DND-41 (cell line): ENCODE results near the gene CPXM2.

ENCODE experiments used
- ATAC-seq: fragments of 200-7000 bp; cut with Tn5 transposase; 3 replicates; pipeline ENCODE4 v1.9.1; 2021; ENCODE audit warnings: low read depth; ENCODE audit not compliant: insufficient read depth
- DNase-seq: peaks from one replicate; pipeline ENCODE4 v3.0.0-alpha.2; 2020
- H2AFZ ChIP-seq: 2 replicates; pipeline ENCODE4 v1.6.0; 2012; ENCODE audit warnings: low read depth, low read length
- H3K27ac ChIP-seq: 2 replicates; pipeline ENCODE4 v1.5.1; 2012; ENCODE audit warnings: low read length, inconsistent platforms
- H3K27me3 ChIP-seq: fragments of 200-600 bp; sonication (generic); 2 replicates; pipeline ENCODE4 v1.6.0; 2012; ENCODE audit warnings: low read length, mild to moderate bottlenecking, inconsistent platforms; ENCODE audit not compliant: insufficient read depth, poor library complexity
- H3K36me3 ChIP-seq: 2 replicates; pipeline ENCODE4 v1.5.1; 2012; ENCODE audit warnings: low read length, inconsistent platforms; ENCODE audit not compliant: insufficient read depth
- H3K4me1 ChIP-seq: 2 replicates; pipeline ENCODE4 v1.5.1; 2012; ENCODE audit warnings: mild to moderate bottlenecking, low read length; ENCODE audit not compliant: insufficient read depth
- H3K4me2 ChIP-seq: 2 replicates; pipeline ENCODE4 v1.6.0; 2012; ENCODE audit warnings: mild to moderate bottlenecking, moderate library complexity, low read length, inconsistent platforms; ENCODE audit not compliant: insufficient read depth
- H3K4me3 ChIP-seq, 2 experiments: fragments of 200-600 bp in 1 of 2; shearing (Covaris generic) in 1 of 2; 2 replicates each; pipeline ENCODE4 v1.5.1; 2012 to 2016; ENCODE audit warnings: inconsistent platforms in 2 of 2, low read length in 2 of 2, mild to moderate bottlenecking in 2 of 2, low read depth in 1 of 2, moderate library complexity in 1 of 2
- H3K79me2 ChIP-seq: 2 replicates; pipeline ENCODE4 v1.6.0; 2012; ENCODE audit warnings: low read length, inconsistent platforms; ENCODE audit not compliant: insufficient read depth
- H3K9ac ChIP-seq: 2 replicates; pipeline ENCODE4 v1.6.0; 2012; ENCODE audit warnings: low read depth, mild to moderate bottlenecking, inconsistent platforms, low read length, moderate library complexity
- H3K9me3 ChIP-seq: 2 replicates; pipeline ENCODE4 v1.5.1; 2012; ENCODE audit warnings: low read length, moderate library complexity, mild to moderate bottlenecking, inconsistent platforms; ENCODE audit not compliant: insufficient read depth, severe bottlenecking
- H4K20me1 ChIP-seq: 2 replicates; pipeline ENCODE4 v1.6.0; 2012; ENCODE audit warnings: low read length; ENCODE audit not compliant: insufficient read depth
- CTCF ChIP-seq: IDR thresholded peaks from 2 replicates; pipeline ENCODE4 v1.5.1; 2012; ENCODE audit warnings: borderline replicate concordance, low read length, moderate library complexity, mild to moderate bottlenecking; ENCODE audit not compliant: poor library complexity, severe bottlenecking; ENCODE audit errors: extremely low read depth
- EZH2 ChIP-seq: IDR thresholded peaks from 3 replicates; pipeline ENCODE4 v1.6.1; 2012; ENCODE audit warnings: borderline replicate concordance, low read depth, mild to moderate bottlenecking, moderate library complexity, low read length, inconsistent platforms; ENCODE audit not compliant: severe bottlenecking

The CPXM2 gene

GRCh38 chr10:123809632-123810031 is 82.0 kb downstream of the CPXM2 start:
- ATAC-seq (no peak), DNase-seq (no peak)
- Histone ChIP-seq H2AFZ (no peak overlapping the region), H3K9me3 (no peaks in the 10 kb centered on the region), H3K4me2 (no peak overlapping the region), H3K9ac (no peak overlapping the region), H3K27me3 (peaks cover 15% of the 10 kb centered on the region), H3K79me2 (no peaks in the 10 kb centered on the region), H4K20me1 (no peaks in the 10 kb centered on the region), H3K27ac (no peak overlapping the region), H3K36me3 (no peaks in the 10 kb centered on the region), H3K4me3 (no peak overlapping the region), H3K4me1 (peaks cover 3% of the 10 kb centered on the region; the same call in 1 of the 2 replicates)
- TF ChIP-seq EZH2 (no peak), CTCF (no peak)

- ATAC-seq (no peak), DNase-seq (no peak)
- H3K79me2 ChIP-seq: no peaks in the 10 kb centered on the region
- H3K9me3 ChIP-seq: no peaks in the 10 kb centered on the region
- no peak overlapping the region; the same call in 1 of the 2 replicates for H2AFZ ChIP-seq
- H3K4me1 ChIP-seq: peaks cover 3% of the 10 kb centered on the region; the same call in 1 of the 2 replicates
- H3K4me2 ChIP-seq: no peak overlapping the region
- H3K36me3 ChIP-seq: no peaks in the 10 kb centered on the region
- peaks cover 15% of the 10 kb centered on the region for H3K27me3 ChIP-seq
- no peak overlapping the region for H3K27ac ChIP-seq
- H3K4me3 ChIP-seq: no peak overlapping the region
- TF ChIP-seq EZH2: no peak
- TF ChIP-seq CTCF: no peak
- H4K20me1 ChIP-seq: no peaks in the 10 kb centered on the region
- H3K9ac ChIP-seq: no peak overlapping the region
These were observed 82.7 kb downstream of the CPXM2 start for GRCh38 chr10:123808906-123809305.

- H3K27ac ChIP-seq: no peak overlapping the region
- H4K20me1 ChIP-seq: no peaks in the 10 kb centered on the region
- no peak overlapping the region for H3K4me2 ChIP-seq
- peaks cover 3% of the 10 kb centered on the region; the same call in 1 of the 2 replicates for H3K4me1 ChIP-seq
- no peak overlapping the region for H2AFZ ChIP-seq
- H3K4me3 ChIP-seq: no peak overlapping the region
- ATAC-seq: no peak
- DNase-seq: no peak
- no peaks in the 10 kb centered on the region for H3K9me3 ChIP-seq
- no peak for TF ChIP-seq CTCF
- TF ChIP-seq EZH2: no peak
- H3K79me2 ChIP-seq: no peaks in the 10 kb centered on the region
- H3K36me3 ChIP-seq: no peaks in the 10 kb centered on the region
- peaks cover 15% of the 10 kb centered on the region for H3K27me3 ChIP-seq
- H3K9ac ChIP-seq: no peak overlapping the region
These were observed 83.3 kb downstream of the CPXM2 start for GRCh38 chr10:123808286-123808685.

- DNase-seq (no peak), ATAC-seq (no peak)
- H3K27ac ChIP-seq: no peak overlapping the region
- TF ChIP-seq CTCF (no peak), EZH2 (no peak)
- no peak overlapping the region for H3K4me3 ChIP-seq
- no peaks in the 10 kb centered on the region for H4K20me1 ChIP-seq
- peaks cover 17% of the 10 kb centered on the region for H3K27me3 ChIP-seq
- no peaks in the 10 kb centered on the region for H3K79me2 ChIP-seq
- H3K4me1 ChIP-seq: peaks cover 3% of the 10 kb centered on the region; the same call in 1 of the 2 replicates
- H3K36me3 ChIP-seq: no peaks in the 10 kb centered on the region
- H3K9me3 ChIP-seq: no peaks in the 10 kb centered on the region
- no peak overlapping the region for H3K4me2 ChIP-seq
- no peak overlapping the region for H2AFZ ChIP-seq
- no peak overlapping the region for H3K9ac ChIP-seq
These were observed 84.1 kb downstream of the CPXM2 start for GRCh38 chr10:123807444-123808035.
